Activated CD8-positive, alpha-beta memory T cell treated with anti-CD3 and anti-CD28 coated beads, Interleukin-2, amount 50 U/mL, for 48 hours (primary cell): Measurements from ENCODE around the gene CDCA3.

ENCODE experiments used
- DNase-seq: peaks from one replicate; pipeline ENCODE4 v3.0.0-alpha.2; 2020

Gene CDCA3

GRCh38 chr12:6831450-6831995 is 19.6 kb downstream of the CDCA3 start:
- DNase-seq: no peak

GRCh38 chr12:6830999-6831398 is 20.1 kb downstream of the CDCA3 start:
- DNase-seq: no peak

GRCh38 chr12:6830286-6830890 is 20.7 kb downstream of the CDCA3 start:
- DNase-seq: no peak

- DNase-seq: no peak
These were observed 21.4 kb downstream of the CDCA3 start for GRCh38 chr12:6829536-6830220.

GRCh38 chr12:6828781-6829535 is 22.1 kb downstream of the CDCA3 start:
- DNase-seq: peak; percentile 73

- DNase-seq: no peak
These were observed 22.9 kb downstream of the CDCA3 start, which contains the start of gene P3H3 for GRCh38 chr12:6827982-6828780. Gene P3H3 (plus strand): TSS chr12:6828407. CDS start chr12:6828441, 34 bp downstream.

GRCh38 chr12:6827437-6827911 is 23.6 kb downstream of the CDCA3 start:
- peak; percentile 72 for DNase-seq

GRCh38 chr12:6826734-6827436 is 24.2 kb downstream of the CDCA3 start:
- no peak for DNase-seq

- no peak for DNase-seq
These were observed 24.9 kb downstream of the CDCA3 start for GRCh38 chr12:6826125-6826733.

GRCh38 chr12:6825398-6826124 is 25.5 kb downstream of the CDCA3 start:
- peak; percentile 96 for DNase-seq

GRCh38 chr12:6824901-6825381 is 26.1 kb downstream of the CDCA3 start:
- DNase-seq: no peak

GRCh38 chr12:6824085-6824775 is 26.9 kb downstream of the CDCA3 start:
- DNase-seq: no peak

GRCh38 chr12:6823182-6824084 is 27.7 kb downstream of the CDCA3 start:
- no peak for DNase-seq

GRCh38 chr12:6822426-6823135 is 28.5 kb downstream of the CDCA3 start:
- no peak for DNase-seq

- no peak for DNase-seq
These were observed 29.3 kb downstream of the CDCA3 start, which contains the start of gene GPR162 for GRCh38 chr12:6821591-6822425. Gene GPR162 (plus strand): TSS chr12:6821821. CDS start chr12:6823899, 2,078 bp downstream.

- DNase-seq: no peak
These were observed 30.9 kb downstream of the CDCA3 start for GRCh38 chr12:6820166-6820565.
